Peyer's patch (tissue), 4 donors: ENCODE measurements around the gene SHC1.

Experiments
- CTCF ChIP-seq, 6 experiments: fragments of 450-650 bp in 4 of 6; fragments of 200-600 bp in 2 of 6; sonication (generic) in 1 of 6; IDR thresholded peaks; one replicate each; pipeline ENCODE4 v1.5.1; 2017 to 2019; ENCODE audit warnings: antibody characterized with exemption in 6 of 6, mild to moderate bottlenecking in 3 of 6, moderate library complexity in 1 of 6
- POLR2A ChIP-seq, 2 donors: fragments of 450-650 bp; IDR thresholded peaks; one replicate each; pipeline ENCODE4 v1.5.1; 2017; ENCODE audit warnings: antibody characterized with exemption in 2 of 2, mild to moderate bottlenecking in 2 of 2, moderate library complexity in 2 of 2

DNA sequence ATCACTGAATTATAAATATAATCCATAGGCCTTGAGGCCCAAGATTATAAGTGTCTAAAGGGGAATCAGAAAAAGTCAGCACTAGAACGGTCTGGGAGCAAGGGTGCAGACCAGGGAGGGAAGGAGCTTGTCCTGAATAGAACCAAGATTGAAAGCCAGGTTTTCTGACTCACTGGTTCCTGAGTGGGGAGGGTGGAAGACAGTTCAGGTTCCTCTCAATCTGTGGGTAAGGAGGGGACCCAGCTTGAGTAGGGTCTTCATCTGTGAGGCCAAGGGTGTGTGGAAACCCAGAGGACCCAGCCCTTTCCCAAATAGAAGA, 23.7 kb upstream of the SHC1 start:
- TF ChIP-seq CTCF (IDR thresholded peaks at IDR 0.05) (no peak), POLR2A (IDR thresholded peaks at IDR 0.05) (no peak)
